GM12864 (cell line): ENCODE data around the gene PRKCQ.

ENCODE experiments used
- DNase-seq: peaks from one replicate; pipeline ENCODE4 v3.0.0-alpha.2; 2011; ENCODE audit warnings: low read depth
- H3K4me3 ChIP-seq: 2 replicates; pipeline ENCODE4 v1.5.1; 2011; ENCODE audit warnings: mild to moderate bottlenecking, low read depth, low read length, control low read depth
- CTCF ChIP-seq: IDR thresholded peaks from 2 replicates; pipeline ENCODE4 v1.5.1; 2011; ENCODE audit warnings: low read depth, mild to moderate bottlenecking, moderate library complexity, low read length, control low read depth, inconsistent platforms; ENCODE audit errors: missing control alignments

The PRKCQ gene

GRCh38 chr10:6579904-6580278 is at the start of gene PRKCQ:
Gene PRKCQ (minus strand): TSS chr10:6580276. CDS start chr10:6515135, 65,141 bp downstream.
- TF ChIP-seq CTCF, result no peak
- H3K4me3 ChIP-seq, result peak within 1 kb of the TSS; percentile 43; the same call in 1 of the 2 replicates
- no peak for DNase-seq

GRCh38 chr10:6625428-6625827 is 45.4 kb upstream of the PRKCQ start:
- no peak for DNase-seq
- TF ChIP-seq CTCF, result no peak
- H3K4me3 ChIP-seq, result no peak overlapping the region

- no peak for DNase-seq
- TF ChIP-seq CTCF, result no peak
- H3K4me3 ChIP-seq, result no peak overlapping the region
Observed at GRCh38 chr10:6624392-6624791, 44.3 kb upstream of the PRKCQ start.

GRCh38 chr10:6622921-6623320 is 42.8 kb upstream of the PRKCQ start:
- DNase-seq, result no peak
- H3K4me3 ChIP-seq, result no peak overlapping the region
- no peak for TF ChIP-seq CTCF

- no peak for TF ChIP-seq CTCF
- no peak overlapping the region for H3K4me3 ChIP-seq
- no peak for DNase-seq
Observed at GRCh38 chr10:6621536-6621935, 41.5 kb upstream of the PRKCQ start.

GRCh38 chr10:6619660-6620059 is 39.6 kb upstream of the PRKCQ start:
- no peak overlapping the region for H3K4me3 ChIP-seq
- no peak for TF ChIP-seq CTCF
- no peak for DNase-seq

GRCh38 chr10:6618340-6618739 is 38.3 kb upstream of the PRKCQ start:
- TF ChIP-seq CTCF, result no peak
- H3K4me3 ChIP-seq, result no peak overlapping the region
- no peak for DNase-seq
